ENCODE measurements around the gene PLPP3.

- no peak for TF ChIP-seq CTCF (conservative IDR thresholded peaks at IDR 0.05 in 1 of 2, IDR thresholded peaks at IDR 0.05 in 1 of 2; ENCODE audit: low read depth in 1 of 2, low read length in 2 of 2)
- TF ChIP-seq EZH2 (IDR thresholded peaks at IDR 0.05; ENCODE audit: low read length, missing control alignments): no peak
Measured at GRCh38 chr1:56578138-56578962, 1.0 kb downstream of the PLPP3 start.

Measured in fibroblast of lung (primary cell).